GM20431 (cell line): Measurements from ENCODE around the gene ANKRD11.

Experiments used
- in situ Hi-C: fragments of 300-500 bp; cut with MseI, MboI; formaldehyde crosslinking; loops from one replicate; pipeline ENCODE4 v1.15.0; 2020; ENCODE audit warnings: low sequenced_read_pairs; ENCODE audit not compliant: unreplicated experiment

ANKRD11 gene

DNA sequence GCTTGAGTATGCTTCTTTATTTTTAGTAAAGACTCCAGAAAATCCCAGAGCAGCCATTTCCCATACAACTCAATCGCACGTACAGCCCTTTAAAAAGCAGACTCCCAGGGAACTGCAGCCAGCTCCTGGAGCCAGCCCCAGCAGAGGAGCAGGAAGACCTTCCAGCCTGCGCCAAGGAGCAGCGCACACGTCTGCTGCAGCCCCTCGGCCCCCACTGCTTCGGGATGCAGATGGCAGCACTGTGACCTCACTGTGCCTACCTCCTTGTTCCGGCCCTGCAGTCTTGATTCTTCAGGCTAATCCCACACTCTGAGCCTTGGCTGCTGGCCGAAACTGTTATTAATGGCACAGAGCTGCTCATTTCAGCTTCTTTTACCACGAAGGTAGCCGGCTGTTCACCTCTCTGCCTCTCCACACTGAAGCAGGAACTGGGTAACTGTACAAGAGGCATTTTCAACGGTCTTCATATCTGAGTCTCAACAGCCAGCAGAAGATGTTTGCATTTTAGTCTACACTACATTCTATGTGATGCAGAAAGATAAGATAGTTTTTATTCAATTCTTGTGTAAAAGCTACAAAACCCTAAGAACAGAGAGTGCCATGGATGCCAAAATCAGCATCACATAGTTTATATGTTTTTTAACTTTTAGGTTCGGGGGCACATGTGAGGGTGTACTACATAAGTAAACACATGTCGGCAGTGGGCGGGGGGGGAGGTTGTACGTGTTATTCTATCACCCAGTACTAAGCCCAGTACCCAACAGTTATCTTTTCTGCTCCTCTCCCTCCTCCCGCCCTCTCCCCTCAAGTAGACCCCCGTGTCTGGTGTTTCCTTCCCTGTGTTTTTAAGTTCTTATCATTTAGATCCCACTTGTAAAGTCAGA is 130.9 kb downstream of the ANKRD11 start:
- in situ Hi-C loops, result no loop called here

DNA sequence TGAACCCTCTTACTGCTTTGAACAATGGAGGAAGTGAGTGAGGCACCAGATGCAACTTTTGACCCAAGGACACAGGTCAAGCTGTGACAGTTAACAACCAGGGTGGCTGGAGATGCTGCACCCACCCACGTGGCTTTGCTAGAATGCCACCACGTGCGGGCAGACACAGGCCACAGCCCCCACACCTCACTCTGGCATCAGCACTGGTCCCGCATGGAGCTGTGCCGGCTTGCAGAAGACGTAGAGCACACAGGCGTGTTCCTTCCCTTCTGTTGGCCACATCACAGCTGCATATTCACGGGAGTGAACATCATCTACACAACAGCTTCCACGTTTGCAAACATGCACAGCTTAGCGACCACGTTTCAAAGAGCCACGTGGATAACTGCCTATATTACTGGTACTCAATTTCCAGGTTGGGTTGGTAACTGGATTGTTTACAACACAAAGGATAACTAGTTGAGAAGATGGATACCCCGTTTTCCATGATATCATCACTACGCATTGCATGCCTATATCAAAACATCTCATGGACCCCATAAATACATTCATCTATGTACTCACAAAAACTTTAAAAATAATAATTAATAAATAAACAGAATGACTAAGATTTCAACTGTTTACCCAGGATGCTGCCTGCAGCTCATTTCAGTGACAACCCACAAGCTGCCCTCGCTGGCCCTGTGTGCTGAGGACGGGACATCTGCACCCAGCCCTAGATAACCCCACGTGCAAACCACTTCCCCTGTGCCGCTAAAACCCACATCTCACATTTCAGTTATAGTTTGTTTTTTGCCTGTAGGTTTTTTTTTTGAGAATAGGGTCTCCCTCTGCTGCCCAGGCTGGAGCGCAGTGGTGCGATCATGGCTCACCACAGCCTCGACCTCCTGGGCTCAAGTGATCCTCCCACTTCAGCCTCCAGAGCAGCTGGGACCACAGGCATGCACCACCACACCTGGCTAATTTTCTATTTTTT is 132.0 kb downstream of the ANKRD11 start:
- in situ Hi-C loops, result no loop called here

DNA sequence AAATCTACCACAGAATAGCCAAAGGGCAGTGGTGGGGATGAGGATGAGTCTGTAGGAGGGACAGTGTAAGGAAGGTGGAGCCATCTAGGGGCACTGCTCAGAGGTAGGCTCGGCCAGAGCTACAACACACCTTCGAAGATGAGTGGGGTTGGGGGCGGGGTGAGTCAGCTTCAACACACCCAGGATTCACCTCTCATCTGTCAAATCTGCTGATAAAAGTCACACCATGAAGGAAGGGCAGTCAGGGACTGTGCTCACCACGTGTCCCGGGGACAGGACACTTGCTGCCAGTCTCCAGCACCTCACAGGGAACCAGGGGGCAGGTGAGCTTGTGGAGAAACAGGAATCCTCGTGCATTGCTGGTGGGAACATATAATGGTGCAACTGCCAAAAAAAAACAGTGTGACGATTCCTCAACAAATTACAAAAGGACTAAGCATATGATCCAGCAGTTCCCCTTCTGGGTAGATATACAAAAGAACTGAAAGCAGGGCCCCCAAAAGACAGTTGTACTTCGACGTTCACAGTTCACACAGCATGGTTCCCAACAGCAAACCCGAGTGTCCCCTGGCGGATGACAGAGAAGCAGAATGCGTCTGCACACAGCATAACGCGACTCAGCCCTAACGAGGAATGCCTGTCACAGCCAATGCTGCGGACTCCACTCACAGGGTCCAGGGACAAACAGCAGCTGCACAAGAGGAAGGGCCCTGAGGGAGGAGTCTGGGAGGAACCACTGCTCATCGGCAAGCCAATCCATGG is 133.1 kb downstream of the ANKRD11 start:
- in situ Hi-C loops, result no loop called here

DNA sequence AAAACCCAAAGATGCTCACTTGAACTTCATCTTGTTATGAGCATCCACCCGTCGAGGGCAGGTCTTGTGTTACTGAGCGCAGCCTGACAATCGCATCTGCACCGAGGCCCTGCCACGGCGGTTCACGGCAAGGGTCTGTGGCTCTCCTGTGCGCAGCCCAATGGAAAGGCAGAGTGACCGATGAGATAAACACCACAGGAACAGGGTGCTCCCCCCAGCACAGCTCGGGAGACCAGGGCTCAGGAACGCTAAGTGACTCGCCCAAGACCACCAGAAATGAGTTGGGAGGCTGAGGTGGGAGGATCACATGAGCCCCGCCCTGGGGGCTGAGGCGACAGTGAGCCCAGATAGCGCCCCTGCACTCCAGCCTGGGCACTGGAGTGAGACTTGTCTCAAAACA is 134.7 kb downstream of the ANKRD11 start:
- in situ Hi-C loops, result no loop called here

DNA sequence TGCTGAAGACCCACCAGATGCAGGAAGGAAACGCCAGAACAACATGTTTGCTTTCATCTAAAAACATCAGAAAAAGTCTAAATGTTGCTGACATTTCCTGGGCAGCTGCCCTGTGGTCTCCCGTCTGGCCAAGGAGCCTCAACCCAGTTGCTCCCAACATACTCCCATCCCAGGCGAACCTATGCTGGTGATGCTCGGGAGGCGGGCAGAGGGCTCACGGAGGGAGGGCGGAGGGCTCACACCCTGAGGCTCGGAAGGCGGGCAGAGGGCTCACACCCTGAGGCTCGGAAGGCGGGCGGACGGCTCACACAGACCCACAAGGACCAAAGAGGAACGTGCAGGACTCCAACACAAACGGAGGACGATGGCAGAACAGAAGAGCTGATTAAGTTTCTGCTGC is 135.4 kb downstream of the ANKRD11 start:
- in situ Hi-C loops, result no loop called here

DNA sequence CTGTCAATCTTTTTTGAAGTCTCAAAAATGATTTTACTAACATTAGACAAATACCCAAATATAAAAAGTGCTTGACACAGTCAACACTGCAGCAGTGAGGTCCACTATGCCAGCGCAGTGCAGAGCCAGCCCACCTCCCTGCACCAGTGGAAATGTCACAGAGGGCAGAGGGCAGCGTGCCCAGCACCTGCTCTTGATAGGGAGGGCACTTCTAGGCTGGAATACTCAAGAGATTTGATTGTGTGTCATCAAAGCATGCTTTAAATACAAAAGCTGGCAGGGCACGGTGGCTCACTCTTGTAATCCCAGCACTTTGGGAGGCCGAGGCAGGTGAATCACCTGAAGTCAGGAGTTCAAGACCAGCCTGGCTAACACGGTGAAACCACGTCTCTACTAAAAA is 136.0 kb downstream of the ANKRD11 start:
- in situ Hi-C loops, result no loop called here

DNA sequence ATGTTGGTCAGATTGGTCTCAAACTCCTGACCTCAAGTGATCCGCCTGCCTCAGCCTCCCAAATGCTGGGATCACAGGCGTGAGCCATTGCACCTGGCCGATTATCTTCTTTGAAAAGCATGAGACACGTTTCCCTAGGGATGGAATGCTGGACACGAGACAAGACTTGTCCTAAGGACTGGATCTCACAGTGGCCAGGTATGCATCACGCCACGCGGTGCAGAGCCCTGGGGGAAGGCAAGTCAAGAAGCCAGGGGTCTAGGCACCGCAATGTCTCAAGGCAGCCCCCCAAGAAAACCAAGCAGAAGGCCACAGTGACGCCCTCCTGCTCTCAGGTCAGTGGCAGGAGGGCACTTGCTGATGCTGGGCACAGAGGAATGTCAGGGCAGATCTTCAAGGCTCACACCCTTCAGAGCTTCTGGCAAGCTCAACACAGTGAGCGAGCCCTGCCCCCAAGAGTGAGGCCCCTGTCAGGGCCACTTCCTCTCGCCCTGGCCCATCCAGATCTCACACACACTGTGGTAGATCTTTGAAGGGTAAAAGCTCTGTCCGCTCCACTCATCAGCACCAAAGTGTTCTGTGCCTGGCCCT is 138.2 kb downstream of the ANKRD11 start:
- in situ Hi-C loops, result no loop called here

DNA sequence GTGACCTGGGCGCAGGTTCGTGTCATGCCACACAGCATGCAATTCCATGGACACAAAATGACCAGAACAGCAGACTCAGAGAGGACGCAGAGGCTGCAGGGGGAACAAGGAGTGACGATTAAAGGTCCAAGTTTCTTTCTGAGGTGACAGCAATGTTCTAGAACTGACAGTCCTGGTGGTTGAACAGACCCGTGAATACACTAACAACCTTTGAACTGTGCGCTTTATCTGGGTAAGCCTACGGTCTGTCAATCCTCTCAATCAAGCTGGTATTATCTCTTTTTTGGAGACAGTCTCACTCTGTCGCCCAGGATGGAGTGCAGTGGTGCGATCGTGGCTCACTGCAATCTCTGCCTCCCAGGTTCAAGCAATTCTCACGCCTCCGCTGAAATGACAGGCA is 138.7 kb downstream of the ANKRD11 start:
- in situ Hi-C loops, result no loop called here

DNA sequence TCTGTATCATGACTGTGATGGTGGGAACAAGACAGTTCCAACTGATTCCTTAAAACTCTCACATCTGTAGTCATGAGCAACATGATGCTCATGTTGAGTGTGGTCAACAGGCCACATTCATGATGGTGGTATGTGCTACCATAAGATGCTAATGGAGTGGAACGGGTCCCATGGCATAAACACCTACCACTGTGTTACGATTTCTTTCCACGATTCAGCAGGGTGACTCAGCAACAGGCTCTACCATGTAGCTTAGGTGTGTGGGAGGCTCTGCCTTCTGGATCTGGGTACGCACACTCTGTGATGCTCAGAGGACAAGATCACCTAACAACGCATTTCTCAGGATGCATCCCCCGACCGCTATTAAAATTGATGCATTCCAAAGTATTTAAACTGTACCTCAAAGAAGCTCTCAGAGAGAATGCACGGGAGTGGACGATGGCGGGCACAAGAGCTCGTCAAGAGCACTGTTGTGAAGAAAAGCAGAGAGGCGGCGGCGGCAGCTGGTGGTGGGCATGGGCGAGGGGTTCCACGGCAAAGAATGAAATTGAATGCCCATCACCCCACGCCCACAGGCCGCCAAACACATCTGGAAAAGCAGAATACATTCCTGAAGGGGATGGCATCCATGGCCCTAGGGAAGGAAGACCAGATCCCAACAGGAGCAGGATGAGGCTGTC is 139.5 kb downstream of the ANKRD11 start:
- in situ Hi-C loops, result no loop called here

DNA sequence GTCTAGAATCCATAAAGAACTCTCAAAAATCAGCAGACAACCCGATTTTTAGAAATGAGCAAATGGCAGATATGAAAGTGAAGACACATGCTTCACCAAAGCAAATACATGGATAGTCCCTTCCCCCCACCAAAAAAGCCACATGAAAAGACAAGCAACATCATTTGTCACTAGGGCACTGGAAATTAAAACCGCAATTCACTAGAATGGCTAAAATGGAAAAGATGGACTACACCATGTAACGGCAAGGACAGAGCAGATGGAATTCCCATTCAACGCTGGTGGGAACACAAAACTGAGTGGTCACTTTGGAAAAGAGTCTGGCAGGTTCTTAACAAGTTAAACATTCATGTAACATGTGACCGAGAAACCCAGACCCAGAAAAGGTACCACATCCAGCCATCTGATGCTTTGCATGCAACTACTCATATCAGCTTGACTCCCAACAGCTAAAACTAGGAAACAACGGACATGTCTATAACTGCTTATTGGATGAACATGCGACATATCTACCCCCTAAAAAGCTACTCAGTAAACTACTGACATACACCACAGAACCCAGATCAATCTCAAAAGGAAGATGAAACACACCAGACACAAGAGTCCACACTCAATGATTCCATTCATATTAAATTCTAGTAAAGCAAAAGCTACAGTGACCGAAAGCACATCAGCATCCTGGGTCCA is 140.3 kb downstream of the ANKRD11 start:
- in situ Hi-C loops, result no loop called here

DNA sequence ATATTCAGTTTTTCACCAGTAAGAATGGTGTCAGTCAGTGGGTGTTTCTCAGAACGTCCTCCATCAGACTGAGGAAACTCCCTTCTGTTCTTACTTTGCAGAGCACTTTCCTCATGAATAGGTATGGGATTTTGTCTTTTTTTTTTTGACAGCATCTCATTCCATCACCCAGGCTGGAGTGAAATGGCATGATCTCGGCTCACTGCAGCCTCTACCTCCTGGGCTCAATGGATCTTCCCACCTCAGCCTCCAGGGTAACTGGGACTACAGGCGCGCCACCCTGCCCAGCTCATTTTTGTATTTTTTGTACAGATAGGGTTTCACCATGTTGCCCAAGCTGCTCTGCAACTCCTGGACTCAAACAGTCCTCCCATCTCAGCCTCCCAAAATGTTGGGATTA is 142.6 kb downstream of the ANKRD11 start:
- in situ Hi-C loops, result no loop called here

DNA sequence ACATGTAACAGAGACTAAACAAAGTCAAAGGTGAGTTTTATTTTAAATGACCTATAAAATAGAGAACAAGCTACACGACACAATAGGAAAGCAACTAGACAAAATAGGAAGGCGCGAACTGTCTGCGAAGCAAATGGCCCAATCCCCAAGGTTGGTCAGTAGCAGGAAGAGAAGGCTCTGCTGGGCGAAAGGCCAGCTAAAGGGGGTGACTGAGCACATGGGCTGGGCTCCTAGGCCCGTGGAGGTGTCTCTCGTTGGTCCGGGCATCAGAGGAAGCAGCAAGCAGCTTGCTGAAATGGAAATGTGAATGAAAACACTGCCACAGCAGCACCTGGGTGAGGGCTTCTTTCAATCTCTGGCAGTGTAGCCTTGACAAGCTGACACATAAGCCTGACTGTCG is 143.5 kb downstream of the ANKRD11 start:
- in situ Hi-C loops, result no loop called here

DNA sequence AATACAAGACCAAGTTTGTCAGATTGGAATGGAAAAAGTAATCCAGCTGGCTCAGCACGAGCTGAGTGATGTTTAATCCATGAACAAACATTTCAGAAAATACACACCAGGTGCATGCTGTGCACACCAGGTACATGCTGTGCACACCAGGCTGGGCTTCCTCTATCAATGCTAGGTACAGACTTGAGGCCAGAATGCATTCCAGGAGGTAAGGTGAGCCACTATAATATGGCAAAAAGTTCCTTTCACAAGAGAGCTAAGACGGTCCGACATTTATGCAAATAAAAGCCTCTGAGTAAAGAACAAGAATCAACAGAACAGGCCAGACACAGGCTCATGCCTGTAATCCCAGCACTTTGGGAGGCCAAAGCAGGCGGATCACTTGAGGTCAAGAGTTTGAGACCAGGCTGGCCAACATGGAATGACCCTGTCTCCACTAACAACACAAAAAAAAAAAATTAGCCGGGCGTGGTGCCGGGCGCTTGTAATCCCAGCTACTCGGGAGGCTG is 144.7 kb downstream of the ANKRD11 start:
- in situ Hi-C loops, result no loop called here

DNA sequence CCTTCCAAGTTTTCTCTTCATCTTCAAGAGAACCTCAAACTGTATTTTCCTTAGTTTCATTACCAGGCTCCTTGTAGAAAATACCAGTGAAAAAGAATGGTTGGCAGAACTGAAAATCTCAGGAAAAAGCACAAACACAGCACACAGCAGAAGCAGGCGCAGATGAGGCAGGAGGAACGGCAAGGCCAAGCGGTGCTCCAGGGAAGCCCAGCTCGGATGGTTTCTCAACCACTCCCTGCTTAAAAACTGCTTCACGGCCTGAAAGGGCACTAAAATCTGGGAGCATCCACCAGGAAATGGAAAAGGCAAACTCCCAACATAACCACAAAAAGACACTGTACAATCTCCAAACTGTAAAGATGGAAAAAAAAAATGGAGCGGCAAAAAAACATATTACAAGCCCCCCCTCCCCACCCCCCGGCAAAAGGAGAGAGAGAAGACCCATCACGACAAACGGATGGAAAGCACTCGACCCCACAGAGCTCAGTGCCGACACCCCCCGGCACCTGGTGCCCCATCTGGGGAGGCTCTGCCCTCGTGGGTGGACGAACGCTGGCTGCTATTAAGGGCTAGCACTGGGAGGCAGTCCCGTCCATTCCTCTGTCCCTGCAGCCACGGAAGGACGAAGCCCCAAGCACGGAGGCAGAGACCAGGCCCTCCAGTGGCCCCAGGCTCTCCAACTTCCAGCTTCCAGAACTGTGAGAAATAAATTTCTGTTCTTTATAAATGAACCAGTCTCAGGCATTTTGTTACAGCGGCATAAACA is 145.3 kb downstream of the ANKRD11 start:
- in situ Hi-C loops, result no loop called here

DNA sequence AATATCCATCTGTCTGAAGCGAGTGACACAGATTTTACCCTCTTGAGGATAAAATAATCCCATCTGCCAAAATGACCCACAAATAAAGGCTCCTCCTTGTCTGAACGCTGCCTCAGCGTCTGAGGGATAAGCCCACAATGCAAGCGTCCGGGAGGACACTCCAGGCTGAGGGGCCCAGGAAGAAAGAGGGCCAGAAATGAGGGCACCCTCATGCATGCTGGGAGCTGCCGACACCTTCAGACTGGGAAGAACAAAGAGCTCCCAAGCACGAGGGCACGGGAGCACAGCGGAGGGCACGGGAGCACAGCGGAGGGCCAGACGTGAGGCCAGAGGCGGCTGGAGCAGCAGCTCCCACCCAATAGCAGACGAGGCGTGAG is 145.9 kb downstream of the ANKRD11 start:
- in situ Hi-C loops, result no loop called here

DNA sequence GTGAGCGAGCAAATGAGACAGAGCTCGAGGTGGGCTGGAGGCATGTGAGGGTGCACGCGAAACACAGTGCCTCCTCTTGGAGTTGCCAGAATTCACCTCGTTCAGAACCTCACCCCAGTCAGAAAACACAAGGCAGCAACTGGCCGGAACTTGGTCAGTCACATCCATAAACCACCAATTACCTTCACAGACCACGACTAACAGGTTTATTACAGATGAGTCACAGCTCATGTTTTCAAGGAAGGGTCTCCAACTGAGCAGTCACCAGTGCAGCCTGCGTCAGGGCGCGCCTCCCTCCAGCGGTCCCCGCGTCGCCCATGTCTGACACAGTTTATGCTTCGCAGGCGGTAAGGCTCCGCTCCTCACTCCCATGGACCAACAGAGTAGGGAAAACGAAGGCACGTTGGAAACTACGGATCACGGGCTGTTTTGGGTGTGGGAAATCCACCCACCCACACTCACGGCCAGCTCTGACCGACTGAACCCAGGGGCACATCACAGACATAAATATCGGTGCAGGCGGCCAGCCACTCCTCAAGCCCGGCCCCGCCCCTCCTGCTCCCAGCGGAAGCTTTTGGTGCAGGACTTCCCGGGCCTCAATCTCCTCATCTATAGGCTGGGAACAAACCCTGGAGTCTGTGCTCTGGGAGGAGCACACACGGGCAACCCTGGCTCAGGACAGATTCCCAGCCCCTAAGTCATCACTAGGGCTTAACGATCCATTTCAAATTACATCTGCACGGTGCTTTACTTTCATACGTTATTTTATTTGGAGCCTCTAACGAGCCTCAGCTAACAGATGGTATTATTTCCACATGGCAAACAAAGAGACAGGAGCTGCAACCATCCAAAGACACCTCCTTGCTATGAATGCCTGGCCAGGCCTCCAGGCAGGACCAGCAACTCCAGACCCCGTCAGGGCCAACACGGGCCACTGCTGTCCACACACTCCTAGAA is 146.6 kb downstream of the ANKRD11 start:
- in situ Hi-C loops, result no loop called here
